ENCODE results near the gene FLRT2. TPM values are rescaled to one million over a fixed set of nuclear protein-coding genes. Genes with fewer than 3 reads are reported as not detected.

Gene FLRT2
- total RNA-seq, 1 donor from 2014 or later, result 168 TPM

DNA sequence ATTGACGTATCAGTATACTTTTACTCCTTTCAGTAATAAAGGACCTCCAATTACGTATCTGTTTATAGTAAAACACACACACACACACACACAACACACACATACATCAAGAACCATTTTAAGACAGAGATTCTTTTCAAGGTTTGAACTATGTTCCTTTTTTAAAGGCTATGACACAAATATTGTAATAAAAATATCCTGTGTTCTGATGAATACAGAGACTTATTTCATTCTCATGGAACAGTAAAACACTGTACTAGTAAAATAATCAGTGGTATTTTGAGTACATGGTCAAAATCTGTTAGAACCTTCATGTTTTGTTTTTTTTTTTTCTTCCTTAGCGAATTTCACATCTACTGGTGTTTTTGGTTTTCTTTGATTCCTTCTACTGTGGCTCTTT, 7.6 kb downstream of the FLRT2 start:
- Mint-ChIP-seq H3K4me1 (ENCODE audit: unreplicated experiment) (peaks cover 67% of the 10 kb centered on the region), H3K27ac (ENCODE audit: unreplicated experiment) (no peak overlapping the region), H3K27me3 (ENCODE audit: unreplicated experiment) (no peaks in the 10 kb centered on the region), H3K4me3 (ENCODE audit: unreplicated experiment) (peak overlapping the region; percentile 92), H3K36me3 (ENCODE audit: unreplicated experiment) (peaks cover 21% of the 10 kb centered on the region), H3K9me3 (ENCODE audit: unreplicated experiment) (no peaks in the 10 kb centered on the region)
- TF ChIP-seq CTCF (IDR thresholded peaks at IDR 0.05), result no peak
- no peak for DNase-seq (ENCODE audit: extremely low spot score, unreplicated experiment)

GRCh38 chr14:85538636-85539035, 8.7 kb downstream of the FLRT2 start:
- Mint-ChIP-seq H3K27ac (ENCODE audit: unreplicated experiment) (no peak overlapping the region), H3K36me3 (ENCODE audit: unreplicated experiment) (peaks cover 30% of the 10 kb centered on the region), H3K4me3 (ENCODE audit: unreplicated experiment) (no peak overlapping the region), H3K27me3 (ENCODE audit: unreplicated experiment) (no peaks in the 10 kb centered on the region), H3K4me1 (ENCODE audit: unreplicated experiment) (peaks cover 65% of the 10 kb centered on the region), H3K9me3 (ENCODE audit: unreplicated experiment) (no peaks in the 10 kb centered on the region)
- no peak for TF ChIP-seq CTCF (IDR thresholded peaks at IDR 0.05)
- DNase-seq (ENCODE audit: extremely low spot score, unreplicated experiment), result no peak

DNA sequence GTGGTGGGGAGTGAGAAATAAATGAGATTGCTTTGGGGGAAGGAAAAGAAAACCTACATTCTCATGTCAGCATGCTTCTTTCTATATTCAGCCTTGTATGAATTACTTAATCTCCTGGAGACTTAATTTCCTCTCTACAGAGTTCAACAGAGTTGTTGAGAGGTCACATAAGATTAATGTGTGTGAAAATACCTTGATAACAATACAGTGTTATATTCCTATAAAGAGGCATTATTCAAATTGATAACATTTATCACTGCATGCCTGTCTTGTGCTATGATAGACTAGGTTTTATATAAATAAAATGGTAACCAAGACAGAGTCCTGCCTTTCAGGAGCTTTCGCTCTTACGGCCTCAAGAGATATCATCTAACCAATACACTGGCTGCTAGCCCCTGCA, 9.6 kb downstream of the FLRT2 start:
- Mint-ChIP-seq H3K27ac (ENCODE audit: unreplicated experiment) (no peak overlapping the region), H3K36me3 (ENCODE audit: unreplicated experiment) (peaks cover 37% of the 10 kb centered on the region), H3K27me3 (ENCODE audit: unreplicated experiment) (no peaks in the 10 kb centered on the region), H3K9me3 (ENCODE audit: unreplicated experiment) (no peaks in the 10 kb centered on the region), H3K4me1 (ENCODE audit: unreplicated experiment) (peaks cover 65% of the 10 kb centered on the region), H3K4me3 (ENCODE audit: unreplicated experiment) (no peak overlapping the region)
- no peak for DNase-seq (ENCODE audit: extremely low spot score, unreplicated experiment)
- TF ChIP-seq CTCF (IDR thresholded peaks at IDR 0.05), result no peak

DNA sequence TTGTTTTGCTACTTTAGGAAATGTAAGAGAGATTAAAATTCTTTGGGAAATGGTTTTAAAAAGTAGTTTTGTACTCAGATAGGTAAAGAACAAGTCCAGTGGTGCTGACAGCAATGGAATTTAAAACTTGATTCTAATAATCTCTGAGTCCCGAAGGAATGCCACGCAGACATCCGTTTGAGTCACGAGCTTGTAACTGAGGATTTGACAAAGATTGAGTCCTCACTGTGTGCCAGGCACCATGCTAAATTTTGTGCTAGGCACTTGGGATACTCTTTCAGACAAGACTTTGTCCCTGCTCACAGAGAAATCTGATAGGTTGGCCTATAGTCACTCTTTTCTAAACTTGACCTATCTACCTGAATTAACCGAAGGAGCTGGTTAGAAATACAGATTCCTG, 12.7 kb downstream of the FLRT2 start:
- Mint-ChIP-seq H3K4me3 (ENCODE audit: unreplicated experiment) (no peak overlapping the region), H3K9me3 (ENCODE audit: unreplicated experiment) (no peaks in the 10 kb centered on the region), H3K27ac (ENCODE audit: unreplicated experiment) (no peak overlapping the region), H3K4me1 (ENCODE audit: unreplicated experiment) (peaks cover 44% of the 10 kb centered on the region), H3K36me3 (ENCODE audit: unreplicated experiment) (peaks cover 61% of the 10 kb centered on the region), H3K27me3 (ENCODE audit: unreplicated experiment) (no peaks in the 10 kb centered on the region)
- DNase-seq (ENCODE audit: extremely low spot score, unreplicated experiment), result no peak
- TF ChIP-seq CTCF (IDR thresholded peaks at IDR 0.05), result no peak

DNA sequence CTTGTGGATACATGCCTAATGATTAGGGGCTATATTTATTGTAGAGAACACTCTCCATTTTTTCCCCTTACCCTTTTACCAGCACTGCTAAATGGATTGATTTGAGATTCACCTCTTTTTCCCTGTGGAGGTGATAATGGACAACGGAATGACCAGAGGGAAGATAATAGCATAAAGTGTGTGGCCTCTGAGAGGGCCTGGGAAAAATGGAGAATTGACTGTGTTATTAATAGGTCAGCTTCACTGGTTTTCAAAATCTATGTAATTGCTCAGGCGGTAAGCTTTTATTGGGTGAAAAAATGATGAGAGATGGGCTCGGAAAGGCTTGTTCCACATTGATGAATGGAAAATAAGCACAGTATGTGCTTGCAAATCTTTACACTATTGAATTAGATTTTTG, 15.8 kb downstream of the FLRT2 start:
- TF ChIP-seq CTCF (IDR thresholded peaks at IDR 0.05), result no peak
- no peak overlapping the region for H3K4me3 Mint-ChIP-seq (ENCODE audit: unreplicated experiment)
- H3K27ac Mint-ChIP-seq (ENCODE audit: unreplicated experiment), result no peak overlapping the region
- peaks cover 19% of the 10 kb centered on the region for H3K4me1 Mint-ChIP-seq (ENCODE audit: unreplicated experiment)
- H3K27me3 Mint-ChIP-seq (ENCODE audit: unreplicated experiment), result no peaks in the 10 kb centered on the region
- no peak for DNase-seq (ENCODE audit: extremely low spot score, unreplicated experiment)
- no peaks in the 10 kb centered on the region for H3K9me3 Mint-ChIP-seq (ENCODE audit: unreplicated experiment)
- peaks cover 68% of the 10 kb centered on the region for H3K36me3 Mint-ChIP-seq (ENCODE audit: unreplicated experiment)
